ENCODE data around the gene POLR1B. TPM values are rescaled to one million over a fixed set of nuclear protein-coding genes. Genes with fewer than 3 reads are reported as not detected.

Gene POLR1B
- total and polyA plus RNA-seq, 10 of the 15 experiments (the other 5 are each of a cell fraction or from before 2014, with no cell fraction given) = 13.4 to 55.8 (median 35.9) TPM

DNA sequence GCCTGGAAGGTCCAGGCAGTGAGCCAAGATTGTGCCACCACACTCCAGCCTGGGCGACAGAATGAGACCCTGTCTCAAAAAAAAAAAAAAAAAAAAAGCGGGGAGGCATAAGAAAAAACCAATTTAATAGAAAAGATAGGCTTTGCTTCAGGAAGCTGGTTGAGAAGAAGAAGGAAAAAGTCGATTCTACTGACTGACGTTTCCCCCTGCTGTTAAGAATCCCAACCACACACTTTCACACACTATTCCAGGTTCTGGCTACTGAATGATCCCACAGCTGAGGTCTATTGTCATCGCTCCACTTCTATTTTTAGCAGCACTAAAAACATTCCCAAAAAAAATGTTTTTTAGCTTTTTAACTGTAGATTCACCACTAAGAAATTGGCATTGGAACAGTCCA is 35.5 kb downstream of the POLR1B start:
- WGBS (ENCODE audit: insufficient coverage, insufficient replicate concordance, low lambda C conversion rate, missing lambda C conversion rate) = 93% methylated on average over 3 of the region's 5 CpGs
- H3K4me1 ChIP-seq (ENCODE audit: control insufficient read depth, insufficient read depth, low read length) = peaks cover 3% of the 10 kb centered on the region; the same call in 1 of the 2 replicates
- in situ Hi-C loops (cut with MboI) = no loop called here
- ChIA-PET RAD21 (ENCODE audit: unreplicated experiment) (interaction anchor here (1.2 kb wide), 1 partner anchor 97 kb away, joined by 7 read pairs; no protein-coding TSS in a partner anchor), POLR2A (interaction anchor here (0.7 kb wide), 1 partner anchor 1392 kb away, joined by 6 read pairs; no protein-coding TSS in a partner anchor), CTCF (interaction anchor here (1.1 kb wide), 1 partner anchor 32 kb away, joined by 4 read pairs; no protein-coding TSS in a partner anchor), SMC1A (ENCODE audit: uncharacterized antibody, unreplicated experiment) (interaction anchor here (1.4 to 1.5 kb wide), 2 partner anchors 26 to 34 kb away, joined by 3 to 4 read pairs; no protein-coding TSS in a partner anchor)
- no TSS peak for BruUV-seq (replicated peaks)
- intact Hi-C loops (cut with micrococcal nuclease; ENCODE audit: unreplicated experiment) = no loop called here
- no peak overlapping the region for H3K9ac ChIP-seq (ENCODE audit: control insufficient read depth, insufficient read depth, low read length)
- DNase-seq (ENCODE audit: low read depth, low spot score) = no peak
- ATAC-seq = no peak
- no peaks in the 10 kb centered on the region for H3K9me3 ChIP-seq (replicated peaks; ENCODE audit: control insufficient read depth, insufficient read depth, low read length)
- no peak overlapping the region for H2AFZ ChIP-seq (ENCODE audit: control insufficient read depth, low read depth, low read length)
- H3K27me3 ChIP-seq (replicated peaks in 1 of 2; ENCODE audit: control insufficient read depth in 2 of 2, insufficient read depth in 2 of 2, low read length in 1 of 2) = no peaks in the 10 kb centered on the region
- no peak for FAIRE-seq
- no peak overlapping the region for H3K4me2 ChIP-seq (ENCODE audit: control insufficient read depth, insufficient read depth)
- H3K4me3 ChIP-seq = no peak overlapping the region
- H3K27ac ChIP-seq (ENCODE audit: control insufficient read depth, insufficient read depth) = no peak overlapping the region
- H3K79me2 ChIP-seq (ENCODE audit: control insufficient read depth, insufficient read depth, low read length) = no peaks in the 10 kb centered on the region
- TF ChIP-seq YY1 (IDR thresholded peaks at IDR 0.05; ENCODE audit: low read depth, low read length) (no peak), HDAC6 (IDR thresholded peaks at IDR 0.05; ENCODE audit: unreplicated experiment) (no peak), SREBF1 (IDR thresholded peaks at IDR 0.05; ENCODE audit: low read length) (no peak), PAX8 (IDR thresholded peaks at IDR 0.05) (no peak), SRF (IDR thresholded peaks at IDR 0.05; ENCODE audit: low read depth in 2 of 2, low read length in 2 of 2) (no peak), ZBTB33 (IDR thresholded peaks at IDR 0.05) (no peak), TCF7 (IDR thresholded peaks at IDR 0.05; ENCODE audit: borderline replicate concordance) (no peak)
- TF ChIP-seq, protein P1, sequence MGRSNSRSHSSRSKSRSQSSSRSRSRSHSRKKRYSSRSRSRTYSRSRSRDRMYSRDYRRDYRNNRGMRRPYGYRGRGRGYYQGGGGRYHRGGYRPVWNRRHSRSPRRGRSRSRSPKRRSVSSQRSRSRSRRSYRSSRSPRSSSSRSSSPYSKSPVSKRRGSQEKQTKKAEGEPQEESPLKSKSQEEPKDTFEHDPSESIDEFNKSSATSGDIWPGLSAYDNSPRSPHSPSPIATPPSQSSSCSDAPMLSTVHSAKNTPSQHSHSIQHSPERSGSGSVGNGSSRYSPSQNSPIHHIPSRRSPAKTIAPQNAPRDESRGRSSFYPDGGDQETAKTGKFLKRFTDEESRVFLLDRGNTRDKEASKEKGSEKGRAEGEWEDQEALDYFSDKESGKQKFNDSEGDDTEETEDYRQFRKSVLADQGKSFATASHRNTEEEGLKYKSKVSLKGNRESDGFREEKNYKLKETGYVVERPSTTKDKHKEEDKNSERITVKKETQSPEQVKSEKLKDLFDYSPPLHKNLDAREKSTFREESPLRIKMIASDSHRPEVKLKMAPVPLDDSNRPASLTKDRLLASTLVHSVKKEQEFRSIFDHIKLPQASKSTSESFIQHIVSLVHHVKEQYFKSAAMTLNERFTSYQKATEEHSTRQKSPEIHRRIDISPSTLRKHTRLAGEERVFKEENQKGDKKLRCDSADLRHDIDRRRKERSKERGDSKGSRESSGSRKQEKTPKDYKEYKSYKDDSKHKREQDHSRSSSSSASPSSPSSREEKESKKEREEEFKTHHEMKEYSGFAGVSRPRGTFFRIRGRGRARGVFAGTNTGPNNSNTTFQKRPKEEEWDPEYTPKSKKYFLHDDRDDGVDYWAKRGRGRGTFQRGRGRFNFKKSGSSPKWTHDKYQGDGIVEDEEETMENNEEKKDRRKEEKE (IDR thresholded peaks at IDR 0.05) = no peak
- H4K20me1 ChIP-seq (ENCODE audit: control insufficient read depth, insufficient read depth) = no peaks in the 10 kb centered on the region
- H3K36me3 ChIP-seq (ENCODE audit: control insufficient read depth in 2 of 2, insufficient read depth in 2 of 2, low read length in 1 of 2) = peaks cover 7 to 25% of the 10 kb centered on the region in 2 experiments

Data from GM12878 (cell line).